NCI-H748 treated with DMSO at 0.1 percent for 48 hours (cell line): ENCODE data around the gene C2orf15.
"Not testable (repeated sequence)": the region's sequence is repeated elsewhere in the genome, so short reads cannot be mapped to it uniquely, and the experiment has no call there.

Experiments used
- DNase-seq: peaks from one replicate; lab custom pipeline; 2025; lab: John Stamatoyannopoulos, UW

Gene C2orf15

GRCh38 chr2:99166218-99166617, 24.7 kb downstream of the C2orf15 start:
- DNase-seq: no peak

- DNase-seq: no peak
Observed at GRCh38 chr2:99169534-99169933, 28.0 kb downstream of the C2orf15 start.

- DNase-seq: no peak
Observed at GRCh38 chr2:99171377-99172140, 30.1 kb downstream of the C2orf15 start.

- peak; percentile 75 for DNase-seq
Observed at GRCh38 chr2:99180755-99181623, 39.5 kb downstream of the C2orf15 start, which contains the start of the genes MITD1 and MRPL30. Gene MITD1 (minus strand): TSS chr2:99181058. CDS start chr2:99180981, 77 bp downstream. Gene MRPL30 (plus strand): TSS chr2:99181184. CDS start chr2:99186204, 5,020 bp downstream.

GRCh38 chr2:99181624-99182000, 40.1 kb downstream of the C2orf15 start:
- no peak for DNase-seq

GRCh38 chr2:99183025-99183424, 41.5 kb downstream of the C2orf15 start:
- DNase-seq: no peak

GRCh38 chr2:99184811-99185210, 43.3 kb downstream of the C2orf15 start:
- DNase-seq: no peak

GRCh38 chr2:99187011-99187410, 45.5 kb downstream of the C2orf15 start:
- no peak for DNase-seq

- no peak for DNase-seq
Observed at GRCh38 chr2:99188357-99188756, 46.9 kb downstream of the C2orf15 start.

GRCh38 chr2:99190548-99190947, 49.0 kb downstream of the C2orf15 start:
- no peak for DNase-seq

- DNase-seq: not testable (repeated sequence)
Observed at GRCh38 chr2:99192364-99192763, 50.9 kb downstream of the C2orf15 start.

GRCh38 chr2:99198103-99198841, 56.8 kb downstream of the C2orf15 start:
- no peak for DNase-seq

GRCh38 chr2:99200076-99200800, 58.7 kb downstream of the C2orf15 start:
- no peak for DNase-seq
